Left ventricle myocardium inferior (tissue), 1 donor: ENCODE measurements around the gene MRGPRX2. TPM values are rescaled to one million over a fixed set of nuclear protein-coding genes. Genes with fewer than 3 reads are reported as not detected.

Experiments used
- DNase-seq: peaks from one replicate; pipeline ENCODE4 v3.0.0-alpha.2; 2020
- H3K27ac ChIP-seq: fragments of 200-600 bp; replicated peaks from 2 replicates; pipeline ENCODE4 v1.8.0; 2021
- H3K27me3 ChIP-seq: fragments of 200-600 bp; 2 replicates; pipeline ENCODE4 v1.8.0; 2021; ENCODE audit warnings: low read depth
- H3K36me3 ChIP-seq: fragments of 200-600 bp; 2 replicates; pipeline ENCODE4 v1.8.0; 2021
- H3K4me1 ChIP-seq: fragments of 200-600 bp; 2 replicates; pipeline ENCODE4 v1.8.0; 2021
- H3K4me3 ChIP-seq: fragments of 200-600 bp; 2 replicates; pipeline ENCODE4 v1.8.0; 2021; ENCODE audit warnings: mild to moderate bottlenecking, moderate library complexity
- H3K9me3 ChIP-seq: fragments of 200-600 bp; replicated peaks from 2 replicates; pipeline ENCODE4 v1.8.0; 2021
- intact Hi-C: fragments of 100-400 bp; cut with micrococcal nuclease; formaldehyde crosslinking; loops from one replicate; pipeline ENCODE4 v1.11.0; 2022
- total RNA-seq: library from RNA; stranded (reverse); fragmentation: NEBNext Ultra II Directional; extraction: Animal tissue kit (Norgen Biotek cat#: 25700); gene quantifications from one replicate; pipeline ENCODE4 v1.2.1, GENCODE V29; 2021
- TF ChIP-seq, protein P1 (sequence below): fragments of 200-600 bp; IDR thresholded peaks from 2 replicates; pipeline ENCODE4 v1.8.0; 2021; ENCODE audit warnings: antibody characterized with exemption, mild to moderate bottlenecking, borderline replicate concordance
- donor health status: DM: no; HTN: yes; CAD: no; lungs with severe emphysema.

The MRGPRX2 gene
- total RNA-seq, 1 donor from 2014 or later: not detected

DNA sequence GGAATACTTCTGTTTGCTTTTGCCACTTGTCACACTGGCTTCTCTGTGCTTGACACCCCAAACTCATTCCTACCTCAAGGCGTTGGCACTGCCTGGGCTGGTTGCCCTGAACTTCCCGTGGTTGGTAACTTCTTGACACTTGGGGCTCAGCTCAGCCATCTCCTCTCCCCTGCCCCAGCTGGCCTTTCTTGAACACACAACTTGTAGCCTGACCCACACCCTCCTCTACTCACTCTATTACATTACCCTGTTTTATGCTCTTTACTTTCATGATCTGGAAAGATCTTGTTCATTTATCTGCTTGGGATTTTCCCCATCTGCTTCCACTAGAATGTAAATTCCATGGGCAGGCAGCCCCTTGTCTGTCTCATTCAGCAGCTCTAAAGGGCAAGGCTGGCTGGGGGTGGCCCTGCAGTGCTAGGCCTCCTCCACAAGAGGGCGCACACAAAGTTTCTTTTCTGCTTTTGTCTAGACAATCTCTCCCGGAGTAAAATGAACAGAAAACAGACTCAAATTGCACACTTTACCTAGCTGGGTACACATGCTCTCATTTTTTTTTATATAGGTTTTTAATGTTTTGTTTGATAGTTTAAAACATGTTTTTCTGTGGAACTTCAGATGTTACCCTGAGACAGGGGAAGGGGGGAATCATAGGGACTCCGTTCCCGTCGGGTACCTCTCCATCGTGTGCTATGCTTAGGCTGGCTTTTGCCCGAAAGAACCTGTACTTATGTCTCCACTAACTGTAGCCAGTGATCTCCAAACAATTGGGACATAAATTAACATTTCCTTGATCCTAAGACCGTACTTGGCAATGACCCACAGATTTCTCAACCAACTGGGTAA is 16.4 kb upstream of the MRGPRX2 start:
- Histone ChIP-seq H3K27ac (no peak overlapping the region), H3K27me3 (no peaks in the 10 kb centered on the region), H3K4me1 (peaks cover 5% of the 10 kb centered on the region), H3K9me3 (no peaks in the 10 kb centered on the region), H3K4me3 (no peak overlapping the region), H3K36me3 (no peaks in the 10 kb centered on the region)
- TF ChIP-seq, protein P1, sequence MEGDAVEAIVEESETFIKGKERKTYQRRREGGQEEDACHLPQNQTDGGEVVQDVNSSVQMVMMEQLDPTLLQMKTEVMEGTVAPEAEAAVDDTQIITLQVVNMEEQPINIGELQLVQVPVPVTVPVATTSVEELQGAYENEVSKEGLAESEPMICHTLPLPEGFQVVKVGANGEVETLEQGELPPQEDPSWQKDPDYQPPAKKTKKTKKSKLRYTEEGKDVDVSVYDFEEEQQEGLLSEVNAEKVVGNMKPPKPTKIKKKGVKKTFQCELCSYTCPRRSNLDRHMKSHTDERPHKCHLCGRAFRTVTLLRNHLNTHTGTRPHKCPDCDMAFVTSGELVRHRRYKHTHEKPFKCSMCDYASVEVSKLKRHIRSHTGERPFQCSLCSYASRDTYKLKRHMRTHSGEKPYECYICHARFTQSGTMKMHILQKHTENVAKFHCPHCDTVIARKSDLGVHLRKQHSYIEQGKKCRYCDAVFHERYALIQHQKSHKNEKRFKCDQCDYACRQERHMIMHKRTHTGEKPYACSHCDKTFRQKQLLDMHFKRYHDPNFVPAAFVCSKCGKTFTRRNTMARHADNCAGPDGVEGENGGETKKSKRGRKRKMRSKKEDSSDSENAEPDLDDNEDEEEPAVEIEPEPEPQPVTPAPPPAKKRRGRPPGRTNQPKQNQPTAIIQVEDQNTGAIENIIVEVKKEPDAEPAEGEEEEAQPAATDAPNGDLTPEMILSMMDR: peak; percentile 98
- DNase-seq: peak; percentile 36
- intact Hi-C loops: no loop called here

DNA sequence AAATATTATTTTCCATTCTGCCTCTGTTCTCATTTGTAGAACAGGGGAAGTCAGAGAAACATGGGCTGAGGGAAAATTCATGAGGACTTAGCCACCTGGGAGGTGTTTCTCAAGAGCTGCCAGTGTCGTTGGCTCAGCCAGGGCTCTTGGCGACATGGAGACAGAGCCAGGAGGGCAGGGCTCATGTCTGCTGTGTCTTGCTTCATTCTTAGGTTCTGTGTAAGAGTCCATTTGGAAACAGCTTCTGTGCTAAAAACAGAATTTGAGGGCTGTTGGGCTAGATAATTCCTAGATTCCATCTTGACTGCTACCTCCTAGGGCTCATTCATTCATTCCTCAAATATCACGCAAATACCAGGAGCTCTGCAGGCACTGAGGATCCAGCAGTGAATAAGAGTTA is 15.1 kb upstream of the MRGPRX2 start:
- DNase-seq: no peak
- intact Hi-C loops: no loop called here

DNA sequence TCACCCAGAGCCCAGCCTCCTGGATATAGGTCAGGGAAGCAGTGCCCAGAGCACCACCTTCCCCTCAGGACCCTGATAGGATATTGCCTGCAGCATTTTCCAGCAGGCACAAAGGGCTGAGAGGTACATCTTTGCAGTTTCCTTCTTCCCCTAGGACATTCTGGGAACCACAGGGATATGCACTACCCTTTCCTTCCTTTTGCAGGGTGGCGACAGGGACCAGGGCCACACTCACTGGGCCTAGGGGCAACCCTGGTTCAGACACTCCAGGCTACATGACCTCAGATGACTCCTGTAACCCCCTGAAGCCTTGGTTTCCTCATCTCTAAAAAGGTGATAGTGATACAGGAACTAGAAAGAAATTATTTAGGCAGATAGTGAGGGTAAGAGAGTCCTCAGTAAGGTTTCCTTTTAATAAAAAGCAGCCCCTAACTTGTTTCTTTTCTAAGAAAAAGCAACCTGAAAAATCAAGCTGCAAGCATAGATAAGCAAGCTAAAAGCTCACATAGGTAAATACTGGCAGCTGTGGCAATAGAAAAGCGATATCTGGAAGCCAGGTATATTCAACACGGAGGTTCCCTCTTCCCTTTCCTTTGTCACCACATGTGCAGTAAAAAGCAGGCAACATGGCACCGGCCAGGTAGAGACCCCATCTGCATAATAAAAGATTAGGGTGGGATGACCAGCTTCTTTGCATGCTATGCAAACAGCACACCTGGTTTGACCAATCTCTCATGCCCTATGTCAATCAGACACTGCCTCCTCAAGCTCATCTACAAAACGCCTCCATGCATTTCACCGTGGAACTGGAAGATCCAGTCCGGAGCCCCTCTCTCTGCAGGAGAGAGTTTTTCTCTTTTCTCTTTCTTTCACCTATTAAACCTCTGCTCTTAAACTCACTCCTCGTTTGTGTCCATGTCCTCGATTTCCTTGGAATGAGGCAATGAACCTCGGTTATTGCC is 13.2 kb upstream of the MRGPRX2 start:
- H3K4me3 ChIP-seq: no peak overlapping the region
- no peak for DNase-seq
- intact Hi-C loops: no loop called here
- H3K27ac ChIP-seq: no peak overlapping the region
- peaks cover 12% of the 10 kb centered on the region for H3K9me3 ChIP-seq
- H3K27me3 ChIP-seq: peaks cover 3% of the 10 kb centered on the region
- H3K4me1 ChIP-seq: peaks cover 5% of the 10 kb centered on the region
- TF ChIP-seq, protein P1: no peak
- H3K36me3 ChIP-seq: no peaks in the 10 kb centered on the region

More for the DNA sequence above, 15.1 kb upstream of the MRGPRX2 start:
- H3K36me3 ChIP-seq: no peaks in the 10 kb centered on the region
- TF ChIP-seq, protein P1: no peak
- H3K27me3 ChIP-seq: no peaks in the 10 kb centered on the region
- H3K27ac ChIP-seq: no peak overlapping the region
- peaks cover 5% of the 10 kb centered on the region for H3K4me1 ChIP-seq
- H3K4me3 ChIP-seq: no peak overlapping the region
- H3K9me3 ChIP-seq: no peaks in the 10 kb centered on the region

DNA sequence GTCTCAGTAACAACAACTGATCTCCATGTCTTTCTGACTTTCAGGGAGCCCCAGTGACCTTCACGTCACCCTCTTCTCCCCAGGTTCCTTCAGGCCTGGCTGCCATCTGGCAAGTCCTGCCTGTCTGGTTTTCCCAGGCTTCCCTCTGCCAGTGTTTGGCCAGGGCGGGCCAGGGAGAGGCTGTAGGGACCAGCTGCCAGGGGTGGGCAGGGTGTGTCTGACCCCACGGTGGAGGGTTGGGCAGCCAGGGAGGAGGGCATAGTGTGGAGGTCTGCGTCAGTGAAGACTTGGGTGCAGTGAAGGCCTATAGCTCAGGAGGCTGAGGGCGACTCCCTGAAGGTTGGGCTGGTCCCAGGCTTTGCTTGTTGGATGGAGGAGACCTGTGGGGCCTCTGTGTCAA is 11.9 kb upstream of the MRGPRX2 start:
- Histone ChIP-seq H3K4me3 (no peak overlapping the region), H3K27me3 (peaks cover 13% of the 10 kb centered on the region), H3K27ac (no peak overlapping the region), H3K36me3 (no peaks in the 10 kb centered on the region), H3K4me1 (peaks cover 5% of the 10 kb centered on the region), H3K9me3 (peaks cover 17% of the 10 kb centered on the region)
- TF ChIP-seq, protein P1: no peak
- intact Hi-C loops: no loop called here
- DNase-seq: no peak

DNA sequence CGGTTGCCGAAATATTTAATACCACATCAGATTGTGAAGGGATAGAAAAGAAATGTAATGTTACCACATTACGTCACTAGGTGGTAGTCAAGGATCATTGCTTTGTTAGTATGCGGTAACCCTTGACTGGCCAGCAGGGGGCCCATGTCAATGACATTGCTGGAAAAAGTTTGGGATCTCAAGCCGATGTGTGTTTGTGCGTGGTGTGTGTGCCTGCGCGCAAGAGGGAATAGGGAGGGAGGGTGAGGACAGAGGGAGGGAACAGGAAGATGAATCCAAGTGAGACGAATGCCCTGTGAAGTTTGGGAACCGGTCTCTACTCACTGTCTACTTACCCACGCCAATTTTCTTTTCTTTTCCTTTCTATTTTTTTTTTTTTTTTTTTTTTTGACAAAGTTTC is 10.7 kb upstream of the MRGPRX2 start:
- intact Hi-C loops: no loop called here
- TF ChIP-seq, protein P1: peak; percentile 92
- Histone ChIP-seq H3K9me3 (peaks cover 17% of the 10 kb centered on the region), H3K27ac (no peak overlapping the region), H3K36me3 (no peaks in the 10 kb centered on the region), H3K4me3 (peak overlapping the region; percentile 29), H3K27me3 (peaks cover 20% of the 10 kb centered on the region), H3K4me1 (no peaks in the 10 kb centered on the region)
- peak; percentile 55 for DNase-seq
